GM12878 (cell line): ENCODE results near the gene C1GALT1C1L. TPM values are rescaled to one million over a fixed set of nuclear protein-coding genes. Genes with fewer than 3 reads are reported as not detected.

Source experiments
- ATAC-seq: fragments of 200-7000 bp; cut with Tn5 transposase; 3 replicates; pipeline ENCODE4 v1.9.1; 2020; ENCODE audit warnings: mild to moderate bottlenecking, moderate library complexity
- BruUV-seq: library from RNA; stranded (reverse); fragments of 400-500 nt; replicated peaks from 2 replicates; lab custom pipeline; 2021; lab: Mats Ljungman, UMichigan
- CTCF ChIA-PET: fragments of 300-600 bp; sonication (Branson Sonifier 250); formaldehyde crosslinking; extraction: SDS; loops from one replicate; lab custom pipeline; 2021; ENCODE audit warnings: inconsistent platforms; lab: Yijun Ruan, JAX
- POLR2A ChIA-PET: fragments of 350-600 bp; formaldehyde crosslinking; extraction: SDS; loops from one replicate; lab custom pipeline; 2021; ENCODE audit warnings: inconsistent platforms; lab: Charles Lee
- RAD21 ChIA-PET: fragments of 300-600 bp; sonication (Branson Sonifier 250); formaldehyde crosslinking; loops from one replicate; lab custom pipeline; 2023; ENCODE audit warnings: antibody characterized with exemption; ENCODE audit not compliant: unreplicated experiment; lab: Charles Lee
- SMC1A ChIA-PET: fragments of 300-600 bp; sonication (Branson Sonifier 250); formaldehyde crosslinking; loops from one replicate; lab custom pipeline; 2023; ENCODE audit not compliant: unreplicated experiment, uncharacterized antibody; lab: Charles Lee
- DNase-seq: peaks from one replicate; pipeline ENCODE4 v3.0.0-alpha.2; 2011; ENCODE audit warnings: low read depth, low spot score
- FAIRE-seq: peaks from 3 replicates; lab custom pipeline; 2011; peaks lifted over from hg19 to GRCh38; lab: Jason Lieb, UNC
- H2AFZ ChIP-seq: 2 replicates; pipeline ENCODE4 v1.6.0; 2011; ENCODE audit warnings: low read depth, low read length, control low read depth; ENCODE audit not compliant: control insufficient read depth
- H3K27ac ChIP-seq: 2 replicates; pipeline ENCODE4 v1.5.1; 2011; ENCODE audit warnings: control low read depth; ENCODE audit not compliant: control insufficient read depth, insufficient read depth
- H3K27me3 ChIP-seq, 2 experiments: replicated peaks in 1 of 2; 2 replicates each; pipeline versions ENCODE4 v1.6.0 to v1.6.1; 2011; ENCODE audit warnings: low read length in 1 of 2; ENCODE audit not compliant: control insufficient read depth in 2 of 2, insufficient read depth in 2 of 2
- H3K36me3 ChIP-seq, 2 experiments: 2 replicates each; pipeline ENCODE4 v1.5.1; 2011; ENCODE audit warnings: low read length in 1 of 2; ENCODE audit not compliant: control insufficient read depth in 2 of 2, insufficient read depth in 2 of 2
- H3K4me1 ChIP-seq: 2 replicates; pipeline ENCODE4 v1.6.1; 2011; ENCODE audit warnings: mild to moderate bottlenecking, low read length, moderate library complexity, mixed read lengths; ENCODE audit not compliant: control insufficient read depth, insufficient read depth
- H3K4me2 ChIP-seq: 2 replicates; pipeline ENCODE4 v1.6.0; 2011; ENCODE audit warnings: control low read depth; ENCODE audit not compliant: control insufficient read depth, insufficient read depth
- H3K4me3 ChIP-seq: fragments of 200-600 bp; sonication (generic); 2 replicates; pipeline ENCODE4 v1.5.1; 2016
- H3K79me2 ChIP-seq: 2 replicates; pipeline ENCODE4 v1.6.0; 2011; ENCODE audit warnings: low read length; ENCODE audit not compliant: control insufficient read depth, insufficient read depth
- H3K9ac ChIP-seq: 2 replicates; pipeline ENCODE4 v1.8.0; 2011; ENCODE audit warnings: low read length, control low read depth, mixed read lengths; ENCODE audit not compliant: control insufficient read depth, insufficient read depth
- H3K9me3 ChIP-seq: replicated peaks from 3 replicates; pipeline ENCODE4 v1.5.1; 2011; ENCODE audit warnings: mild to moderate bottlenecking, low read length; ENCODE audit not compliant: control insufficient read depth, insufficient read depth
- H4K20me1 ChIP-seq: 2 replicates; pipeline ENCODE4 v1.6.0; 2011; ENCODE audit not compliant: control insufficient read depth, insufficient read depth
- ASH2L ChIP-seq: fragments of 300-600, 200-600 bp; sonication (generic); IDR thresholded peaks from 2 replicates; pipeline ENCODE4 v1.6.1; 2017; ENCODE audit warnings: low read depth, mild to moderate bottlenecking, borderline replicate concordance
- BMI1 ChIP-seq: fragments of 450-650 bp; IDR thresholded peaks from 2 replicates; pipeline ENCODE4 v1.6.1; 2016; ENCODE audit warnings: mild to moderate bottlenecking, moderate library complexity, borderline replicate concordance
- DPF2 ChIP-seq: fragments of 450-650 bp; IDR thresholded peaks from 2 replicates; pipeline ENCODE4 v1.6.1; 2017; ENCODE audit warnings: mild to moderate bottlenecking
- HDAC2 ChIP-seq: fragments of 200-600 bp; sonication (generic); IDR thresholded peaks from 2 replicates; pipeline ENCODE4 v1.6.1; 2017
- IKZF1 ChIP-seq: fragments of 450-650 bp; conservative IDR thresholded peaks from 2 replicates; pipeline ENCODE4 v1.6.1; 2017; ENCODE audit warnings: antibody characterized with exemption, mild to moderate bottlenecking
- MEF2B ChIP-seq: fragments of 450-650 bp; IDR thresholded peaks from 2 replicates; pipeline ENCODE4 v1.6.1; 2018; ENCODE audit warnings: mild to moderate bottlenecking, moderate library complexity; ENCODE audit not compliant: partially characterized antibody, poor library complexity, severe bottlenecking
- SPI1 ChIP-seq: IDR thresholded peaks from 2 replicates; pipeline ENCODE4 v1.6.1; 2011; ENCODE audit warnings: low read depth, mild to moderate bottlenecking, low read length, moderate library complexity, borderline replicate concordance; ENCODE audit not compliant: insufficient read depth
- ZNF207 ChIP-seq: fragments of 450-650 bp; IDR thresholded peaks from 2 replicates; pipeline ENCODE4 v1.6.1; 2014; ENCODE audit warnings: antibody characterized with exemption, mild to moderate bottlenecking, borderline replicate concordance
- WGBS: methylation state at CpG from one replicate; pipeline ENCODE4 v1.1.6; 2016; ENCODE audit warnings: low lambda C conversion rate; ENCODE audit not compliant: insufficient replicate concordance, insufficient coverage; ENCODE audit errors: missing lambda C conversion rate; 5-methylcytosine and 5-hydroxymethylcytosine counted together
- in situ Hi-C: fragments of 300-500 bp; cut with MboI; formaldehyde crosslinking; loops from 9 replicates; pipeline ENCODE4 v1.14.3; 2018; ENCODE audit warnings: mixed read lengths
- intact Hi-C: fragments of 100-400 bp; cut with micrococcal nuclease; formaldehyde crosslinking; loops from one replicate; pipeline ENCODE4 v1.14.2; 2022; ENCODE audit not compliant: unreplicated experiment
- polyA plus RNA-seq, 11 experiments: library from polyadenylated mRNA; depleted of rRNA in 4 of 11; unstranded in 6 of 11; stranded (reverse) in 5 of 11; fragments of >200 nt; fragmentation: Nextera tagmentation in 4 of 11; fragmentation: Illumina TruSeq in 1 of 11; extraction: Ambion mirVana in 4 of 11; extraction: Trizol in 1 of 11; gene quantifications; 1 replicate in 1 of 11; 2 replicates in 10 of 11; pipeline versions ENCODE4 v1.2.1 to v1.2.3, GENCODE V29; 2011 to 2016; ENCODE audit warnings: inconsistent platforms in 2 of 11, missing spikeins in 2 of 11, low read depth in 1 of 11
- total RNA-seq, 4 experiments: library from RNA; depleted of rRNA in 3 of 4; stranded (reverse); fragments of >200 nt in 3 of 4; fragmentation: Illumina TruSeq in 1 of 4; extraction: Trizol in 1 of 4; gene quantifications; 2 replicates each; pipeline versions ENCODE4 v1.2.1 to v1.2.3, GENCODE V29; 2013 to 2021
- TF ChIP-seq, protein P1 (sequence below): fragments of 450-650 bp; IDR thresholded peaks from 2 replicates; pipeline ENCODE4 v1.6.1; 2017; ENCODE audit warnings: mild to moderate bottlenecking, moderate library complexity
- TF ChIP-seq, protein P2 (sequence below): IDR thresholded peaks from 2 replicates; pipeline ENCODE4 v1.6.1; 2012; ENCODE audit warnings: low read depth, low read length, improper control_type of control experiment
- TF ChIP-seq, protein P3 (sequence below): IDR thresholded peaks from 2 replicates; pipeline ENCODE4 v1.6.1; 2011; ENCODE audit warnings: mild to moderate bottlenecking, low read depth, low read length, moderate library complexity; ENCODE audit not compliant: insufficient replicate concordance

The C1GALT1C1L gene
- total and polyA plus RNA-seq, 10 of the 15 experiments (the other 5 are each of a cell fraction or from before 2014, with no cell fraction given), result not detected

DNA sequence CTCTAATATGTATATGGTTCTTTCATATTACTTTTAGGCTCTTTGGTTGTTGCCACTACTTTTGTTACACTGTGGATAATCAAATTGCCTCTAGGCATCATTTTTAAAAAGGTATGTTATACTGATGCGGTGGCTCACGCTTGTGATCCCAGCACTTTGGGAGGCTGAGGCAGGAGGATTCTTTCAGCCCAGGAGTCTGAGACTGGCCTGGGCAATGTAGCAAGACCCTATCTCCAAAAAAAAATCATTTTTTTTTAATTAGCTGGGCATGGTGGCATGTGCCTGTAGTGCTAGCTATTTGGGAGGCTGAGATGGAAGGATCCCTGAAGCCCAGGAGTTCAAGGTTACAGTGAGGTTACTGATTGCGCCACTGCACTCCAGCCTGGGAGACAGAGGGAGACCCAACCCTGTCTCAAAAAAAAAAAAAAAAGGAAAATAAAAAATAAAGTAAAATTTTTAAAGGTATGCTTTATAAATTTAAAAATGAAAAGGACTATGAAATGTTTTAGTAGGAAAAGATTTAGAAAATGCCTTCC, 49.5 kb upstream of the C1GALT1C1L start (continued):
- TF ChIP-seq, protein P1, sequence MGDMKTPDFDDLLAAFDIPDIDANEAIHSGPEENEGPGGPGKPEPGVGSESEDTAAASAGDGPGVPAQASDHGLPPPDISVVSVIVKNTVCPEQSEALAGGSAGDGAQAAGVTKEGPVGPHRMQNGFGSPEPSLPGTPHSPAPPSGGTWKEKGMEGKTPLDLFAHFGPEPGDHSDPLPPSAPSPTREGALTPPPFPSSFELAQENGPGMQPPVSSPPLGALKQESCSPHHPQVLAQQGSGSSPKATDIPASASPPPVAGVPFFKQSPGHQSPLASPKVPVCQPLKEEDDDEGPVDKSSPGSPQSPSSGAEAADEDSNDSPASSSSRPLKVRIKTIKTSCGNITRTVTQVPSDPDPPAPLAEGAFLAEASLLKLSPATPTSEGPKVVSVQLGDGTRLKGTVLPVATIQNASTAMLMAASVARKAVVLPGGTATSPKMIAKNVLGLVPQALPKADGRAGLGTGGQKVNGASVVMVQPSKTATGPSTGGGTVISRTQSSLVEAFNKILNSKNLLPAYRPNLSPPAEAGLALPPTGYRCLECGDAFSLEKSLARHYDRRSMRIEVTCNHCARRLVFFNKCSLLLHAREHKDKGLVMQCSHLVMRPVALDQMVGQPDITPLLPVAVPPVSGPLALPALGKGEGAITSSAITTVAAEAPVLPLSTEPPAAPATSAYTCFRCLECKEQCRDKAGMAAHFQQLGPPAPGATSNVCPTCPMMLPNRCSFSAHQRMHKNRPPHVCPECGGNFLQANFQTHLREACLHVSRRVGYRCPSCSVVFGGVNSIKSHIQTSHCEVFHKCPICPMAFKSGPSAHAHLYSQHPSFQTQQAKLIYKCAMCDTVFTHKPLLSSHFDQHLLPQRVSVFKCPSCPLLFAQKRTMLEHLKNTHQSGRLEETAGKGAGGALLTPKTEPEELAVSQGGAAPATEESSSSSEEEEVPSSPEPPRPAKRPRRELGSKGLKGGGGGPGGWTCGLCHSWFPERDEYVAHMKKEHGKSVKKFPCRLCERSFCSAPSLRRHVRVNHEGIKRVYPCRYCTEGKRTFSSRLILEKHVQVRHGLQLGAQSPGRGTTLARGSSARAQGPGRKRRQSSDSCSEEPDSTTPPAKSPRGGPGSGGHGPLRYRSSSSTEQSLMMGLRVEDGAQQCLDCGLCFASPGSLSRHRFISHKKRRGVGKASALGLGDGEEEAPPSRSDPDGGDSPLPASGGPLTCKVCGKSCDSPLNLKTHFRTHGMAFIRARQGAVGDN, result no peak
- TF ChIP-seq ZNF207 (no peak), SPI1 (no peak), HDAC2 (no peak)
- TF ChIP-seq, protein P2, sequence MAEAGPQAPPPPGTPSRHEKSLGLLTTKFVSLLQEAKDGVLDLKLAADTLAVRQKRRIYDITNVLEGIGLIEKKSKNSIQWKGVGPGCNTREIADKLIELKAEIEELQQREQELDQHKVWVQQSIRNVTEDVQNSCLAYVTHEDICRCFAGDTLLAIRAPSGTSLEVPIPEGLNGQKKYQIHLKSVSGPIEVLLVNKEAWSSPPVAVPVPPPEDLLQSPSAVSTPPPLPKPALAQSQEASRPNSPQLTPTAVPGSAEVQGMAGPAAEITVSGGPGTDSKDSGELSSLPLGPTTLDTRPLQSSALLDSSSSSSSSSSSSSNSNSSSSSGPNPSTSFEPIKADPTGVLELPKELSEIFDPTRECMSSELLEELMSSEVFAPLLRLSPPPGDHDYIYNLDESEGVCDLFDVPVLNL, result no peak

DNA sequence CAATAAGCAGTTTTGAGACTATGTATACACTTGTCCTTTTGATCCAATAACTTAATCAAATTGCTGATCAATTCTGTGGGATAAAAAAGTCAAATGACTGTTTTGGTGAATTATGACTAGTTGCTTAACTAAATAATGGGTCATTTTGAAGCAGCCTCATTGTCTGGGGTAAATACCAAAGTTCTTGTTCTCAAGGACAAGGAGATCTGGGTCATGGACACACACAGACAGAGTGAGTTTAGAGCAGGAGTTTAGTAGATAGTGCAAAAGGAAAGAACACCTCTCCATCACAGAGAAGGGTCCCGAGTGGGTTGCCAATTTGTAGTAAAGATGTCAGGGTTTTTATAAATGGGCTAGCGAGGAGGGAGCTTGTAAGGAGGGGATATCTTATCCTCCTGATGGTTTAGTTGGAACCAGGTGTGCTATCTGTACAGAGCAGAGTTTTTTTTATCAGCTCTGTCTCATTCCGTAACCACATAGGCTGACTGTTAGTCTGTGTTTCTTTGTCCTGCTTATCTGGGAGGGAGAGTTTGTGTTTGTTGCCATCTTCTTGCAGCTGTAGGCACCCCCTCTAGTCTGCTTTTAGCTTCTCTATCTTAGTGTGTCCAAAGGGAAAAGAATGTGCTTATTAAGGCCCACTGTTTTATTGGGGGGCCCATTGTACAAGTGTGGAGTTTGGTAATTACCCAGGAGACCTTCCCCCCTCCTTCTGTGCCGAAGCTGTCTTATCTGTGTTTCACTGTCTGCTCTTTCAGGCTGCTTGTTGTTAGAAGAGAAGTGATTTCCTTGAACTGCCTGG, 48.7 kb upstream of the C1GALT1C1L start:
- H3K79me2 ChIP-seq, result no peaks in the 10 kb centered on the region
- 49% methylated on average over 4 of the region's 4 CpGs for WGBS
- no peaks in the 10 kb centered on the region for H3K4me1 ChIP-seq
- BruUV-seq, result no TSS peak
- TF ChIP-seq BMI1, result no peak
- TF ChIP-seq ASH2L, result no peak
- no peak for TF ChIP-seq MEF2B
- no peak for TF ChIP-seq DPF2
- TF ChIP-seq, protein P3, sequence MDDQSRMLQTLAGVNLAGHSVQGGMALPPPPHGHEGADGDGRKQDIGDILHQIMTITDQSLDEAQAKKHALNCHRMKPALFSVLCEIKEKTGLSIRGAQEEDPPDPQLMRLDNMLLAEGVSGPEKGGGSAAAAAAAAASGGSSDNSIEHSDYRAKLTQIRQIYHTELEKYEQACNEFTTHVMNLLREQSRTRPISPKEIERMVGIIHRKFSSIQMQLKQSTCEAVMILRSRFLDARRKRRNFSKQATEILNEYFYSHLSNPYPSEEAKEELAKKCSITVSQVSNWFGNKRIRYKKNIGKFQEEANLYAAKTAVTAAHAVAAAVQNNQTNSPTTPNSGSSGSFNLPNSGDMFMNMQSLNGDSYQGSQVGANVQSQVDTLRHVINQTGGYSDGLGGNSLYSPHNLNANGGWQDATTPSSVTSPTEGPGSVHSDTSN, result no peak
- TF ChIP-seq IKZF1, result no peak
- SMC1A ChIA-PET, result interaction anchor here (0.6 kb wide), 1 partner anchor 26 kb away, joined by 3 read pairs; no protein-coding TSS in a partner anchor
- H3K27me3 ChIP-seq, result no peaks in the 10 kb centered on the region; a peak in 1 of 4 replicates
- no peak overlapping the region for H3K4me2 ChIP-seq
- in situ Hi-C loops (no loop called here), intact Hi-C loops (no loop called here)
- no peaks in the 10 kb centered on the region for H3K36me3 ChIP-seq
- DNase-seq (no peak), FAIRE-seq (no peak), ATAC-seq (no peak)
- RAD21 ChIA-PET, result no interaction called here
- POLR2A ChIA-PET, result no interaction called here
- no peak overlapping the region for H3K27ac ChIP-seq
- H4K20me1 ChIP-seq, result no peaks in the 10 kb centered on the region
- no peak overlapping the region for H2AFZ ChIP-seq
- CTCF ChIA-PET, result interaction anchor here (1.0 kb wide), 1 partner anchor 19 kb away, joined by 3 read pairs; no protein-coding TSS in a partner anchor
- H3K9me3 ChIP-seq, result no peaks in the 10 kb centered on the region
- no peak overlapping the region for H3K4me3 ChIP-seq
- no peak overlapping the region for H3K9ac ChIP-seq
